ENCODE measurements around the gene ULK4. TPM values are rescaled to one million over a fixed set of nuclear protein-coding genes. Genes with fewer than 3 reads are reported as not detected.

Gene ULK4
- total RNA-seq, 1 experiment from 2014 or later, result 6.3 TPM

- RAD21 ChIA-PET (ENCODE audit: low non-redundant PET in 1 of 2, low total read pairs in 2 of 2, uncharacterized antibody in 2 of 2, unreplicated experiment in 2 of 2), result no interaction called here
- no peak overlapping the region for H3K4me2 ChIP-seq (ENCODE audit: low read length)
- POLR2A ChIA-PET, result no interaction called here
- no peak overlapping the region for H3K27ac ChIP-seq (ENCODE audit: low read depth, low read length)
- no peaks in the 10 kb centered on the region for H3K9me3 ChIP-seq (ENCODE audit: control insufficient read depth in 1 of 2, insufficient read depth in 1 of 2, low read depth in 1 of 2, low read length in 2 of 2)
- CTCF ChIA-PET, result no interaction called here
- no peaks in the 10 kb centered on the region for H3K9me2 ChIP-seq (ENCODE audit: insufficient read depth)
- intact Hi-C loops (cut with micrococcal nuclease), result no loop called here
- H3K4me3 ChIP-seq (replicated peaks in 1 of 2; ENCODE audit: low read depth in 1 of 2, low read length in 2 of 2), result no peak overlapping the region
- TF ChIP-seq RAD21 (IDR thresholded peaks at IDR 0.05; ENCODE audit: low read depth) (no peak), YY1 (IDR thresholded peaks at IDR 0.05; ENCODE audit: extremely low read depth, insufficient replicate concordance, low read depth, low read length) (no peak), ZNF274 (IDR thresholded peaks at IDR 0.05; ENCODE audit: low read depth, low read length) (no peak), JUND (IDR thresholded peaks at IDR 0.05) (no peak), CBX3 (IDR thresholded peaks at IDR 0.05; ENCODE audit: low read depth) (no peak), CTCF (IDR thresholded peaks at IDR 0.05 in 2 of 3, conservative IDR thresholded peaks at IDR 0.05 in 1 of 3; ENCODE audit: borderline replicate concordance in 1 of 3, insufficient read depth in 1 of 3, low read depth in 2 of 3, low read length in 2 of 3) (no peak), EZH2 (IDR thresholded peaks at IDR 0.05) (no peak), ZFX (IDR thresholded peaks at IDR 0.05) (no peak), ELF1 (IDR thresholded peaks at IDR 0.05; ENCODE audit: borderline replicate concordance, low read depth) (no peak), POLR2A (IDR thresholded peaks at IDR 0.05; ENCODE audit: borderline replicate concordance, extremely low read depth, insufficient read depth, insufficient read length) (no peak), ATF3 (IDR thresholded peaks at IDR 0.05) (no peak), EZH2phosphoT487 (IDR thresholded peaks at IDR 0.05; ENCODE audit: borderline replicate concordance) (no peak), SIN3A (IDR thresholded peaks at IDR 0.05; ENCODE audit: low read depth) (no peak)
- TF ChIP-seq, protein P1, sequence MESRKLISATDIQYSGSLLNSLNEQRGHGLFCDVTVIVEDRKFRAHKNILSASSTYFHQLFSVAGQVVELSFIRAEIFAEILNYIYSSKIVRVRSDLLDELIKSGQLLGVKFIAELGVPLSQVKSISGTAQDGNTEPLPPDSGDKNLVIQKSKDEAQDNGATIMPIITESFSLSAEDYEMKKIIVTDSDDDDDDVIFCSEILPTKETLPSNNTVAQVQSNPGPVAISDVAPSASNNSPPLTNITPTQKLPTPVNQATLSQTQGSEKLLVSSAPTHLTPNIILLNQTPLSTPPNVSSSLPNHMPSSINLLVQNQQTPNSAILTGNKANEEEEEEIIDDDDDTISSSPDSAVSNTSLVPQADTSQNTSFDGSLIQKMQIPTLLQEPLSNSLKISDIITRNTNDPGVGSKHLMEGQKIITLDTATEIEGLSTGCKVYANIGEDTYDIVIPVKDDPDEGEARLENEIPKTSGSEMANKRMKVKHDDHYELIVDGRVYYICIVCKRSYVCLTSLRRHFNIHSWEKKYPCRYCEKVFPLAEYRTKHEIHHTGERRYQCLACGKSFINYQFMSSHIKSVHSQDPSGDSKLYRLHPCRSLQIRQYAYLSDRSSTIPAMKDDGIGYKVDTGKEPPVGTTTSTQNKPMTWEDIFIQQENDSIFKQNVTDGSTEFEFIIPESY (IDR thresholded peaks at IDR 0.05; ENCODE audit: extremely low read depth, insufficient replicate concordance, low read length), result no peak
- no peaks in the 10 kb centered on the region; the same call in 1 of the 2 replicates for H4K20me1 ChIP-seq (ENCODE audit: insufficient read depth)
- BruUV-seq (replicated peaks), result no TSS peak
- H2AFZ ChIP-seq (ENCODE audit: low read depth, low read length, poor library complexity, severe bottlenecking), result no peak overlapping the region
- no peak overlapping the region for H3K9ac ChIP-seq (ENCODE audit: low read length)
- no peak for ATAC-seq
- H3K4me1 ChIP-seq (ENCODE audit: control insufficient read depth in 1 of 2, insufficient read depth in 2 of 2, low read length in 2 of 2), result peaks cover 0 to 4% of the 10 kb centered on the region in 2 experiments; a peak in 1 of 4 replicates
- DNase-seq (ENCODE audit: low read depth, low spot score), result no peak
- H3K27me3 ChIP-seq (ENCODE audit: insufficient read depth, low read length), result no peaks in the 10 kb centered on the region
- no peaks in the 10 kb centered on the region; a peak in 1 of 4 replicates for H3K36me3 ChIP-seq (ENCODE audit: control insufficient read depth in 1 of 2, insufficient read depth in 2 of 2, low read length in 2 of 2)
- no peaks in the 10 kb centered on the region for H3K79me2 ChIP-seq (ENCODE audit: insufficient read depth, low read length)
These were observed 714.6 kb downstream of the ULK4 start for GRCh38 chr3:41247055-41248004.
